Stimulated activated naive CD8-positive, alpha-beta T cell treated with anti-CD3 and anti-CD28 coated beads, Interleukin-15, amount 100 ng/mL, for 72 hours (primary cell): ENCODE measurements around the gene CFTR.
"Not testable (repeated sequence)": the region's sequence is repeated elsewhere in the genome, so short reads cannot be mapped to it uniquely, and the experiment has no call there.

Experiments used
- ATAC-seq: fragments of 150-1000 bp; cut with Tn5 transposase; 2 replicates; pipeline ENCODE4 v1.10.0; 2021; ENCODE audit warnings: mild to moderate bottlenecking, moderate library complexity
- DNase-seq, 2 donors: peaks; one replicate each; pipeline ENCODE4 v3.0.0; 2021 to 2022
- H3K27ac Mint-ChIP-seq, 2 donors: one replicate each; pipeline ENCODE4 v1.8.0; 2022; ENCODE audit warnings: mild to moderate bottlenecking in 2 of 2, mixed read lengths in 2 of 2, moderate library complexity in 2 of 2
- H3K27me3 Mint-ChIP-seq: one replicate; pipeline ENCODE4 v1.8.0; 2022; ENCODE audit warnings: mixed read lengths
- H3K4me1 Mint-ChIP-seq: one replicate; pipeline ENCODE4 v1.8.0; 2022; ENCODE audit warnings: mild to moderate bottlenecking, mixed read lengths
- H3K4me3 Mint-ChIP-seq, 2 donors: one replicate each; pipeline ENCODE4 v1.8.0; 2022; ENCODE audit warnings: mild to moderate bottlenecking in 2 of 2, mixed read lengths in 2 of 2, moderate library complexity in 1 of 2
- H3K9me3 Mint-ChIP-seq, 2 donors: one replicate each; pipeline ENCODE4 v1.8.0; 2022; ENCODE audit warnings: mixed read lengths in 2 of 2

The CFTR gene

GRCh38 chr7:117706210-117706609 is 226.4 kb downstream of the CFTR start:
- ATAC-seq (no peak), DNase-seq (no peak)
- peaks cover 4 to 8% of the 10 kb centered on the region in 2 donors for H3K9me3 Mint-ChIP-seq
- no peaks in the 10 kb centered on the region for H3K4me1 Mint-ChIP-seq
- H3K27me3 Mint-ChIP-seq = peaks cover 7% of the 10 kb centered on the region
- no peak overlapping the region for H3K4me3 Mint-ChIP-seq
- H3K27ac Mint-ChIP-seq = no peak overlapping the region

- H3K4me1 Mint-ChIP-seq = no peaks in the 10 kb centered on the region
- H3K9me3 Mint-ChIP-seq = peaks cover 4 to 8% of the 10 kb centered on the region in 2 donors
- DNase-seq (no peak), ATAC-seq (no peak)
- no peak overlapping the region for H3K27ac Mint-ChIP-seq
- H3K27me3 Mint-ChIP-seq = peaks cover 7% of the 10 kb centered on the region
- no peak overlapping the region for H3K4me3 Mint-ChIP-seq
Observed at GRCh38 chr7:117707080-117707479, 227.3 kb downstream of the CFTR start.

GRCh38 chr7:117708173-117708572 is 228.3 kb downstream of the CFTR start:
- not testable (repeated sequence) for ATAC-seq, H3K27me3 Mint-ChIP-seq, H3K27ac Mint-ChIP-seq, H3K9me3 Mint-ChIP-seq, DNase-seq, H3K4me3 Mint-ChIP-seq, H3K4me1 Mint-ChIP-seq

- no peak overlapping the region for H3K27ac Mint-ChIP-seq
- peaks cover 10% of the 10 kb centered on the region for H3K27me3 Mint-ChIP-seq
- DNase-seq (no peak), ATAC-seq (no peak)
- peaks cover 0 to 2% of the 10 kb centered on the region in 2 donors for H3K9me3 Mint-ChIP-seq
- H3K4me3 Mint-ChIP-seq = no peak overlapping the region
- H3K4me1 Mint-ChIP-seq = no peaks in the 10 kb centered on the region
Observed at GRCh38 chr7:117711556-117711955, 231.7 kb downstream of the CFTR start.

GRCh38 chr7:117715784-117716445 is 236.1 kb downstream of the CFTR start:
- no peak overlapping the region for H3K27ac Mint-ChIP-seq
- peak in 1 of 2 donors; percentile 10 for DNase-seq
- H3K9me3 Mint-ChIP-seq = no peaks in the 10 kb centered on the region

GRCh38 chr7:117716707-117717299 is 237.0 kb downstream of the CFTR start:
- Mint-ChIP-seq H3K4me1 (no peaks in the 10 kb centered on the region), H3K27me3 (peaks cover 10% of the 10 kb centered on the region), H3K27ac (no peak overlapping the region), H3K4me3 (no peak overlapping the region), H3K9me3 (no peaks in the 10 kb centered on the region)
- ATAC-seq (no peak), DNase-seq (no peak)

More at GRCh38 chr7:117715784-117716445, 236.1 kb downstream of the CFTR start:
- H3K4me1 Mint-ChIP-seq = no peaks in the 10 kb centered on the region
- H3K27me3 Mint-ChIP-seq = peaks cover 10% of the 10 kb centered on the region
- ATAC-seq = no peak
- no peak overlapping the region for H3K4me3 Mint-ChIP-seq

GRCh38 chr7:117717357-117717756 is 237.5 kb downstream of the CFTR start:
- Mint-ChIP-seq H3K4me1 (no peaks in the 10 kb centered on the region), H3K4me3 (no peak overlapping the region), H3K27me3 (peaks cover 10% of the 10 kb centered on the region), H3K9me3 (no peaks in the 10 kb centered on the region), H3K27ac (no peak overlapping the region)
- no peak for DNase-seq
- ATAC-seq = no peak
